Measurements from ENCODE around the gene MAD1L1. TPM values are rescaled to one million over a fixed set of nuclear protein-coding genes. Genes with fewer than 3 reads are reported as not detected.
A peak's percentile ranks its signal among the peaks of the same experiment; 100 is the strongest.

MAD1L1 gene
- total and polyA plus RNA-seq, 2 of the 8 experiments (the other 6 are each of a cell fraction or from before 2014, with no cell fraction given): 40.4 to 44.6 TPM

DNA sequence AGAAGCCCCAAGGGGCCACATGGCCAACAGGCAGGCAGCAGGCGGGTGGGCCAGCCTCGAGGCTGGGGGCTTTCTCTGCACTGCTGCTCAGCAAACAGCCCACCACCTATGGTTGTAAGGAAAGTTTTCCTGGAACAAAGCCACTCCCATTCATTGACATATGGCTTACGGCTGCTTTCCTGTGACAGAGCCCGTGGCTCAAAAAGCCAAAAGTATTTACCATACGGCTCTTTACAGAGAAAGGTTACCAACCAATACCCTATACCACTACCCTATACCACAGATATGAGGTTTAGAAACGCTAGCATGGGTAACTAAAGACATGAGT, 152.7 kb downstream of the MAD1L1 start:
- FAIRE-seq: no peak
- WGBS, 2 experiments (ENCODE audit: extremely low coverage in 1 of 2, insufficient coverage in 1 of 2, insufficient read length in 1 of 2, insufficient replicate concordance in 2 of 2, low coverage in 1 of 2, low lambda C conversion rate in 2 of 2, missing lambda C conversion rate in 1 of 2): 92% methylated on average over 6 of the region's 6 CpGs; no CpG with 5 or more reads in 1 of the 2 experiments

More for the DNA sequence above, 152.7 kb downstream of the MAD1L1 start:
- Histone ChIP-seq H3K9ac (replicated peaks in 1 of 4; ENCODE audit: extremely low read depth in 1 of 4, low read depth in 3 of 4, low read length in 3 of 4) (no peak overlapping the region), H3K14ac (ENCODE audit: insufficient read length) (no peak overlapping the region), H2BK15ac (ENCODE audit: low read length) (no peak overlapping the region), H4K20me1 (replicated peaks in 1 of 2; ENCODE audit: control insufficient read depth in 1 of 2, insufficient read depth in 2 of 2, low read length in 2 of 2) (peaks cover 2 to 9% of the 10 kb centered on the region in 2 experiments), H2AK5ac (ENCODE audit: low read depth, low read length) (no peak overlapping the region), H4K8ac (ENCODE audit: extremely low read depth, insufficient read depth, low read length) (peak overlapping the region; percentile 36; the same call in 1 of the 2 replicates), H4K91ac (replicated peaks; ENCODE audit: insufficient read length, low read length) (no peak overlapping the region), H3K4ac (replicated peaks; ENCODE audit: insufficient read length, low read depth, low read length) (no peak overlapping the region), H3K4me3 (ENCODE audit: extremely low read depth in 1 of 4, insufficient read depth in 2 of 4, low read depth in 3 of 4, low read length in 4 of 4) (no peak overlapping the region), H3K36me3 (ENCODE audit: control insufficient read depth in 2 of 4, insufficient read depth in 4 of 4, low read length in 3 of 4) (no peaks in the 10 kb centered on the region), H3K4me2 (ENCODE audit: insufficient read depth in 1 of 2, low read depth in 2 of 2, low read length in 2 of 2) (no peak overlapping the region), H3K79me2 (ENCODE audit: control insufficient read depth in 1 of 2, insufficient read depth in 2 of 2, low read length in 2 of 2) (no peaks in the 10 kb centered on the region), H2BK20ac (ENCODE audit: low read length) (no peak overlapping the region), H3K79me1 (ENCODE audit: low read depth, low read length) (peaks cover 2% of the 10 kb centered on the region), H2AFZ (ENCODE audit: low read length) (no peak overlapping the region), H3K4me1 (replicated peaks in 1 of 4; ENCODE audit: control insufficient read depth in 3 of 4, insufficient read depth in 4 of 4, low read length in 3 of 4) (peaks cover 0 to 4% (median 0%) of the 10 kb centered on the region in 4 experiments; a peak in 1 of 7 replicates), H3K23ac (ENCODE audit: insufficient read length) (no peak overlapping the region), H3K56ac (replicated peaks; ENCODE audit: insufficient read length, low read depth, low read length) (no peak overlapping the region), H4K5ac (ENCODE audit: insufficient read length, low read depth, low read length) (no peak overlapping the region), H3K23me2 (ENCODE audit: low read depth, low read length) (no peaks in the 10 kb centered on the region; the same call in 1 of the 2 replicates), H3K27me3 (replicated peaks in 1 of 4; ENCODE audit: control insufficient read depth in 3 of 4, extremely low read depth in 1 of 4, insufficient read depth in 3 of 4, low read length in 3 of 4) (no peaks in the 10 kb centered on the region), H3K27ac (ENCODE audit: low read depth, low read length) (no peak overlapping the region), H2BK120ac (replicated peaks; ENCODE audit: low read depth, low read length) (no peak overlapping the region), H2BK5ac (ENCODE audit: low read depth, low read length) (0 out of 2 replicates have a peak overlapping the region, but pooled peaks have one; percentile 52), H3K18ac (ENCODE audit: extremely low read depth, low read length) (no peak overlapping the region), H3K9me3 (ENCODE audit: insufficient read depth in 2 of 2, low read depth in 1 of 2, low read length in 1 of 2) (no peaks in the 10 kb centered on the region), H2BK12ac (ENCODE audit: low read depth, low read length) (no peak overlapping the region)
- no peak for DNase-seq (ENCODE audit: low read depth in 1 of 2, low spot score in 2 of 2)
- ChIA-PET CTCF (ENCODE audit: partially characterized antibody) (no interaction called here), POLR2A (ENCODE audit: partially characterized antibody) (no interaction called here)
- TF ChIP-seq BCL11A (IDR thresholded peaks at IDR 0.05; ENCODE audit: low read depth in 2 of 2, low read length in 2 of 2) (no peak), TBP (IDR thresholded peaks at IDR 0.05; ENCODE audit: low read depth, low read length) (no peak), NANOG (IDR thresholded peaks at IDR 0.05; ENCODE audit: insufficient read depth, low read depth, low read length, poor library complexity, severe bottlenecking) (no peak), POU5F1 (IDR thresholded peaks at IDR 0.05; ENCODE audit: low read depth, low read length) (no peak), CTBP2 (IDR thresholded peaks at IDR 0.05; ENCODE audit: borderline replicate concordance, insufficient read depth, insufficient read length, low read length) (no peak), USF2 (IDR thresholded peaks at IDR 0.05; ENCODE audit: low read length) (no peak), EP300 (IDR thresholded peaks at IDR 0.05; ENCODE audit: borderline replicate concordance in 1 of 2, low read depth in 2 of 2, low read length in 2 of 2) (no peak), ASH2L (IDR thresholded peaks at IDR 0.05; ENCODE audit: low read length) (no peak), YY1 (IDR thresholded peaks at IDR 0.05; ENCODE audit: low read depth, low read length) (no peak)
